ENCODE results near the gene HPCAL4. TPM values are rescaled to one million over a fixed set of nuclear protein-coding genes. Genes with fewer than 3 reads are reported as not detected.

HPCAL4 gene
- total and polyA plus RNA-seq, 2 donors (not counting 1 experiment from before 2014, with no cell fraction given), result not detected

GRCh38 chr1:39668111-39668510 lies 23.1 kb downstream of the HPCAL4 start:
- no peak overlapping the region for H3K4me2 ChIP-seq (ENCODE audit: extremely low read depth, insufficient read depth, low read length)
- H4K20me1 ChIP-seq (ENCODE audit: control insufficient read depth, extremely low read depth, insufficient read depth, low read length), result no peaks in the 10 kb centered on the region
- peaks cover 29% of the 10 kb centered on the region for H3K27me3 ChIP-seq (ENCODE audit: control insufficient read depth, insufficient read depth, low read length)
- H3K36me3 ChIP-seq (ENCODE audit: control insufficient read depth, insufficient read depth, low read length), result no peaks in the 10 kb centered on the region
- no peaks in the 10 kb centered on the region for H3K79me2 ChIP-seq (ENCODE audit: control insufficient read depth, insufficient read depth, low read length)
- no peak overlapping the region for H3K4me3 ChIP-seq (replicated peaks in 1 of 4; ENCODE audit: control extremely low read depth in 1 of 4, insufficient read depth in 1 of 4, low read depth in 3 of 4, low read length in 4 of 4)
- H3K27ac ChIP-seq (ENCODE audit: insufficient read depth, low read length), result no peak overlapping the region
- no peak for TF ChIP-seq EZH2 (IDR thresholded peaks at IDR 0.05; ENCODE audit: low read length, missing control alignments)
- no peak for TF ChIP-seq CTCF (conservative IDR thresholded peaks at IDR 0.05 in 1 of 2, IDR thresholded peaks at IDR 0.05 in 1 of 2; ENCODE audit: low read depth in 1 of 2, low read length in 2 of 2)
- no peaks in the 10 kb centered on the region for H3K4me1 ChIP-seq (ENCODE audit: control insufficient read depth, extremely low read depth, insufficient read depth, low read length)
- DNase-seq (ENCODE audit: low read depth in 2 of 2), result no peak
- H3K9me3 ChIP-seq (ENCODE audit: control insufficient read depth, insufficient read depth, low read depth, low read length), result no peaks in the 10 kb centered on the region
- no peak overlapping the region for H2AFZ ChIP-seq (ENCODE audit: low read length)
- no peak overlapping the region for H3K9ac ChIP-seq (ENCODE audit: insufficient read depth, low read length)

- no peaks in the 10 kb centered on the region for H3K79me2 ChIP-seq (ENCODE audit: control insufficient read depth, insufficient read depth, low read length)
- no peak overlapping the region for H3K27ac ChIP-seq (ENCODE audit: insufficient read depth, low read length)
- H3K36me3 ChIP-seq (ENCODE audit: control insufficient read depth, insufficient read depth, low read length), result no peaks in the 10 kb centered on the region
- TF ChIP-seq EZH2 (IDR thresholded peaks at IDR 0.05; ENCODE audit: low read length, missing control alignments), result no peak
- no peak for TF ChIP-seq CTCF (conservative IDR thresholded peaks at IDR 0.05 in 1 of 2, IDR thresholded peaks at IDR 0.05 in 1 of 2; ENCODE audit: low read depth in 1 of 2, low read length in 2 of 2)
- H4K20me1 ChIP-seq (ENCODE audit: control insufficient read depth, extremely low read depth, insufficient read depth, low read length), result no peaks in the 10 kb centered on the region
- H3K27me3 ChIP-seq (ENCODE audit: control insufficient read depth, insufficient read depth, low read length), result peaks cover 24% of the 10 kb centered on the region
- H2AFZ ChIP-seq (ENCODE audit: low read length), result no peak overlapping the region
- H3K9ac ChIP-seq (ENCODE audit: insufficient read depth, low read length), result no peak overlapping the region
- H3K9me3 ChIP-seq (ENCODE audit: control insufficient read depth, insufficient read depth, low read depth, low read length), result no peaks in the 10 kb centered on the region
- no peak overlapping the region for H3K4me3 ChIP-seq (replicated peaks in 1 of 4; ENCODE audit: control extremely low read depth in 1 of 4, insufficient read depth in 1 of 4, low read depth in 3 of 4, low read length in 4 of 4)
- no peak overlapping the region for H3K4me2 ChIP-seq (ENCODE audit: extremely low read depth, insufficient read depth, low read length)
- H3K4me1 ChIP-seq (ENCODE audit: control insufficient read depth, extremely low read depth, insufficient read depth, low read length), result no peaks in the 10 kb centered on the region
- no peak for DNase-seq (ENCODE audit: low read depth in 2 of 2)
Observed at GRCh38 chr1:39666772-39667171, 24.5 kb downstream of the HPCAL4 start.

GRCh38 chr1:39663559-39663958 lies 27.7 kb downstream of the HPCAL4 start:
- TF ChIP-seq CTCF (conservative IDR thresholded peaks at IDR 0.05 in 1 of 2, IDR thresholded peaks at IDR 0.05 in 1 of 2; ENCODE audit: low read depth in 1 of 2, low read length in 2 of 2) (no peak), EZH2 (IDR thresholded peaks at IDR 0.05; ENCODE audit: low read length, missing control alignments) (no peak)
- Histone ChIP-seq H3K79me2 (ENCODE audit: control insufficient read depth, insufficient read depth, low read length) (no peaks in the 10 kb centered on the region), H3K4me3 (replicated peaks in 1 of 4; ENCODE audit: control extremely low read depth in 1 of 4, insufficient read depth in 1 of 4, low read depth in 3 of 4, low read length in 4 of 4) (no peak overlapping the region), H3K27ac (ENCODE audit: insufficient read depth, low read length) (no peak overlapping the region), H4K20me1 (ENCODE audit: control insufficient read depth, extremely low read depth, insufficient read depth, low read length) (no peaks in the 10 kb centered on the region), H3K4me1 (ENCODE audit: control insufficient read depth, extremely low read depth, insufficient read depth, low read length) (no peaks in the 10 kb centered on the region), H3K9ac (ENCODE audit: insufficient read depth, low read length) (no peak overlapping the region), H3K27me3 (ENCODE audit: control insufficient read depth, insufficient read depth, low read length) (peaks cover 16% of the 10 kb centered on the region), H3K4me2 (ENCODE audit: extremely low read depth, insufficient read depth, low read length) (no peak overlapping the region), H2AFZ (ENCODE audit: low read length) (no peak overlapping the region), H3K36me3 (ENCODE audit: control insufficient read depth, insufficient read depth, low read length) (no peaks in the 10 kb centered on the region), H3K9me3 (ENCODE audit: control insufficient read depth, insufficient read depth, low read depth, low read length) (no peaks in the 10 kb centered on the region)
- DNase-seq (ENCODE audit: low read depth in 2 of 2), result no peak
